Kidney glomerular epithelial cell (primary cell): ENCODE measurements around the gene LMX1B.

ENCODE experiments used
- DNase-seq: peaks from one replicate; lab custom pipeline; 2025; lab: John Stamatoyannopoulos, UW

Gene LMX1B

GRCh38 chr9:126618190-126618584 is 4.5 kb downstream of the LMX1B start:
- DNase-seq = no peak

- no peak for DNase-seq
Measured at GRCh38 chr9:126618585-126619360, 5.0 kb downstream of the LMX1B start.

GRCh38 chr9:126619361-126620135 is 5.8 kb downstream of the LMX1B start:
- DNase-seq = no peak

GRCh38 chr9:126620478-126620877 is 6.8 kb downstream of the LMX1B start:
- no peak for DNase-seq

GRCh38 chr9:126621061-126621918 is 7.6 kb downstream of the LMX1B start:
- DNase-seq = no peak

GRCh38 chr9:126621919-126622735 is 8.4 kb downstream of the LMX1B start:
- no peak for DNase-seq

GRCh38 chr9:126623314-126623666 is 9.6 kb downstream of the LMX1B start:
- DNase-seq = no peak

- DNase-seq = no peak
Measured at GRCh38 chr9:126623667-126624478, 10.1 kb downstream of the LMX1B start.

- no peak for DNase-seq
Measured at GRCh38 chr9:126624479-126624826, 10.7 kb downstream of the LMX1B start.

GRCh38 chr9:126624912-126625311 is 11.2 kb downstream of the LMX1B start:
- DNase-seq = no peak

GRCh38 chr9:126625329-126626126 is 11.8 kb downstream of the LMX1B start:
- no peak for DNase-seq

GRCh38 chr9:126626127-126626925 is 12.6 kb downstream of the LMX1B start:
- DNase-seq = no peak

- DNase-seq = no peak
Measured at GRCh38 chr9:126626926-126627233, 13.2 kb downstream of the LMX1B start.

- no peak for DNase-seq
Measured at GRCh38 chr9:126628146-126628545, 14.4 kb downstream of the LMX1B start.

GRCh38 chr9:126628969-126629674 is 15.4 kb downstream of the LMX1B start:
- no peak for DNase-seq

- peak; percentile 86 for DNase-seq
Measured at GRCh38 chr9:126630458-126631237, 16.9 kb downstream of the LMX1B start.

- peak; percentile 17 for DNase-seq
Measured at GRCh38 chr9:126631254-126631653, 17.5 kb downstream of the LMX1B start.
